Common myeloid progenitor, CD34-positive (primary cell): ENCODE measurements around the gene TUBAL3.
"Not testable (repeated sequence)": the region's sequence is repeated elsewhere in the genome, so short reads cannot be mapped to it uniquely, and the experiment has no call there.

Source experiments
- CTCF ChIA-PET: fragments of 350-600 bp; sonication (Branson Sonifier 250); formaldehyde crosslinking; loops from one replicate; lab custom pipeline; 2021; ENCODE audit warnings: antibody characterized with exemption; lab: Charles Lee
- POLR2A ChIA-PET: fragments of 350-600 bp; sonication (Branson Sonifier 250); formaldehyde crosslinking; loops from one replicate; lab custom pipeline; 2021; ENCODE audit warnings: antibody characterized with exemption; lab: Charles Lee
- DNase-seq, 3 donors: peaks; one replicate each; pipeline versions ENCODE4 v3.0.0 to v3.0.0-alpha.2; 2013
- H3K27ac ChIP-seq, 2 experiments: 1 replicate in 1 of 2; 2 replicates in 1 of 2; pipeline ENCODE4 v1.7.0; 2013; ENCODE audit warnings: inconsistent platforms in 2 of 2, low read length in 2 of 2, mild to moderate bottlenecking in 2 of 2, low read depth in 1 of 2, moderate library complexity in 1 of 2; ENCODE audit not compliant: severe bottlenecking in 2 of 2, insufficient read depth in 1 of 2, poor library complexity in 1 of 2
- H3K27me3 ChIP-seq, 5 experiments: replicated peaks in 2 of 5; 1 replicate in 3 of 5; 2 replicates in 2 of 5; pipeline versions ENCODE4 v1.6.1 to v1.7.0; 2013; ENCODE audit warnings: low read length in 4 of 5, mild to moderate bottlenecking in 2 of 5, moderate library complexity in 2 of 5, inconsistent platforms in 1 of 5; ENCODE audit not compliant: insufficient read depth in 5 of 5, control insufficient read depth in 4 of 5
- H3K36me3 ChIP-seq, 4 experiments: 1 replicate in 2 of 4; 2 replicates in 2 of 4; pipeline versions ENCODE4 v1.6.1 to v1.7.0; 2013; ENCODE audit warnings: low read length in 3 of 4, control low read depth in 1 of 4, mild to moderate bottlenecking in 1 of 4; ENCODE audit not compliant: control insufficient read depth in 4 of 4, insufficient read depth in 4 of 4
- H3K4me1 ChIP-seq, 4 experiments: 1 replicate in 3 of 4; 2 replicates in 1 of 4; pipeline versions ENCODE4 v1.6.1 to v1.7.1; 2013; ENCODE audit warnings: low read length in 3 of 4, mild to moderate bottlenecking in 3 of 4, control low read depth in 1 of 4, inconsistent platforms in 1 of 4, moderate library complexity in 1 of 4; ENCODE audit not compliant: control insufficient read depth in 4 of 4, insufficient read depth in 4 of 4; ENCODE audit errors: control extremely low read depth in 1 of 4
- H3K4me3 ChIP-seq, 7 experiments: 1 replicate in 4 of 7; 2 replicates in 3 of 7; pipeline versions ENCODE4 v1.5.1 to v1.7.0; 2013; ENCODE audit warnings: mild to moderate bottlenecking in 7 of 7, low read length in 6 of 7, moderate library complexity in 6 of 7, inconsistent platforms in 2 of 7, low read depth in 2 of 7, control low read depth in 1 of 7; ENCODE audit not compliant: insufficient read depth in 4 of 7, control insufficient read depth in 1 of 7; ENCODE audit errors: extremely low read depth in 1 of 7
- H3K9me3 ChIP-seq, 5 experiments: 1 replicate in 4 of 5; 2 replicates in 1 of 5; pipeline versions ENCODE4 v1.6.1 to v1.7.1; 2013; ENCODE audit warnings: low read length in 4 of 5, mild to moderate bottlenecking in 2 of 5, inconsistent platforms in 1 of 5, low read depth in 1 of 5, moderate library complexity in 1 of 5; ENCODE audit not compliant: control insufficient read depth in 4 of 5, insufficient read depth in 2 of 5; ENCODE audit errors: control extremely low read depth in 1 of 5
- WGBS: methylation state at CpG from one replicate; pipeline ENCODE4 v1.1.5; 2013; ENCODE audit not compliant: insufficient coverage; 5-methylcytosine and 5-hydroxymethylcytosine counted together

TUBAL3 gene

DNA sequence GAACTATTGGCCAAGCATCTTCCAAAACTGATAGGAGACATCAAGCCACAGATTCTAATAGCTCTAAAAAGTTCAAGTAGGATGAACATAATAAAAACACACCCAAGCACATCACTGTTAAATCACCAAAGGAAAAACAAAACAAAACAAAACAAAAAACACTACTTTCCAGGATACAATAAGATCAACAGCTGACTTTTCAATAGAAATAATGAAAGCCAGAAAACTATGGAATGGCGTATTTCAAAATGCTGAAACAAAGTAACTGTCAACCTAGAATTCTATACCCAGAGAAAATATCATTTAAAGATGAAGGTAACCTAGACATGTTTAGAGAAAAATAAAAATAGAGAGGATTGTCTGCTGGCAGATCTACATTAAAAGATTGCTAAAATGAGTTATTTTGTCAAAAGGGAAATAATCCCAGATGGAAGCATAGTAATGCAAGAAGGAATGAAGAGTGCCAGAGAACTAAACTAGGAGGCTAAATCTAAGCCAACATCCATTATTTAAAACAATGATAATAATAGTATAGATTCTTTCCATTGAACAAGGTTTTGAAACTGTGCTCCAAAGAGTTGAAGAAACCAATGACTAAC lies 13.9 kb downstream of the TUBAL3 start:
- H3K9me3 ChIP-seq, result peaks cover 8 to 37% (median 15%) of the 10 kb centered on the region in 5 experiments
- peak in 2 of 3 donors; percentile 20 to 36 for DNase-seq
- no peaks in the 10 kb centered on the region for H3K27me3 ChIP-seq
- CTCF ChIA-PET, result interaction anchor here (0.9 kb wide), 1 partner anchor 10 kb away, joined by 6 read pairs; no protein-coding TSS in a partner anchor
- H3K4me1 ChIP-seq, result no peaks in the 10 kb centered on the region
- POLR2A ChIA-PET, result interaction anchor here (0.6 kb wide), 1 partner anchor 239 kb away, joined by 3 read pairs; no protein-coding TSS in a partner anchor
- WGBS, result no CpG with 5 or more reads among the region's 1 CpG
- no peaks in the 10 kb centered on the region for H3K36me3 ChIP-seq
- no peak overlapping the region for H3K27ac ChIP-seq
- no peak overlapping the region for H3K4me3 ChIP-seq

DNA sequence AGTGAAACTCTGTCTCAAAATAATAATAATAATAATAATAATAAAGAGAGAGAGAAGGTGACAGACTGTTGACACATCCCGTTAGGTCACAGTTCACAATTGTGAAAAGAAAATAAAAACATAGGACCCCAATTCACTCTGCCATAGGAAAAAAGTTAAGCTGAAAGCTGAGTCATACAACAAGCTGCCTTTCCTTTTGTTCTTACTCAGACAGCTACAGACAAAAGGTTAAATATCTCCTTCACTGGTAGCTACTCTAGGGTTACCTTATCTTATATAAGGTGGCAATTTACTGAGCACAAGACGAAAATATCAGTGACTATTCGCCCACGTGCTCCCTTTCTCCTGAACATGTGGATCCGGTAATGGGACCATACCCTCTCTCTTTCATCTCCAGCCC lies 17.5 kb downstream of the TUBAL3 start:
- peaks cover 8 to 30% (median 10%) of the 10 kb centered on the region in 5 experiments for H3K9me3 ChIP-seq
- H3K4me1 ChIP-seq, result no peaks in the 10 kb centered on the region
- WGBS, result 92% methylated on average over 2 of the region's 5 CpGs
- no peaks in the 10 kb centered on the region for H3K27me3 ChIP-seq
- no peak overlapping the region for H3K27ac ChIP-seq
- no peak overlapping the region for H3K4me3 ChIP-seq
- no peak for DNase-seq
- no peaks in the 10 kb centered on the region for H3K36me3 ChIP-seq
- CTCF ChIA-PET, result interaction anchor here (0.9 to 2.1 kb wide), 3 partner anchors 48 to 537 kb away, joined by 3 to 13 read pairs (median 3); no protein-coding TSS in a partner anchor
- POLR2A ChIA-PET, result no interaction called here

DNA sequence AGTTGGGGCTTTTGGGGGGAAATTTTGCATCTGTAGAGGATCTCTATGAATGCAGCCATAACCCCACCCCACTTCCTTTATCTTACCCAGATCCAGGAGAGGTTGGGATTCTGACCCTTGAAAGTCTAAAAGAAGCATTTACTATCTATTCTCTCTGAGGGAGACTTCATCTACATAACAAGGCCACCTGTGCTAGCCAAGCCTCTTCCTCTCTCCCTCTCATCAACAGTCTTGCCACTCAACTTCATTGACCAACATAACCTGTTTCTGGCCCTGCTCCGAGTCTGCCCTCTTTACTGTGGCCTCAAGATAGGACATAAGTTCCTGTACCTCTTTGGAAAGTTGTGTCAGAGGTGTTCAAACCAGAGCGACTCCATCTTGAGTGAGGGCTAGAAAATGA lies 19.4 kb downstream of the TUBAL3 start:
- ChIA-PET POLR2A (no interaction called here), CTCF (no interaction called here)
- Histone ChIP-seq H3K27me3 (no peaks in the 10 kb centered on the region), H3K4me1 (no peaks in the 10 kb centered on the region), H3K36me3 (no peaks in the 10 kb centered on the region), H3K27ac (no peak overlapping the region), H3K9me3 (peaks cover 0 to 13% (median 0%) of the 10 kb centered on the region in 5 experiments), H3K4me3 (no peak overlapping the region)
- DNase-seq, result no peak
- WGBS, result no CpG with 5 or more reads among the region's 2 CpGs

DNA sequence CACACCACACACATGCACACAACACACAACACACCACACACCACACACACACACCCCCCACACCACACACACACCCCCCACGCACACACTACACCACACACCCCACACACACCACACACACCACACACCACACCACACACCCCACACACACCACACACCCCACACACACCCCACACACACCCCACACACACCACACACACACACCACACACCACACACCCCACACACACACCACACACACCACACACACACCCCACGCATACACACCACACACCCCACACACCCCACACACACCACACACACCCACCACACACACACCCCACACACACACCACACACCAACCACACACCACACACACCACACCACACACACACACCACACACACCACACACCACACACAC lies 23.4 kb downstream of the TUBAL3 start:
- H3K27me3 ChIP-seq, result no peaks in the 10 kb centered on the region
- no peaks in the 10 kb centered on the region for H3K4me1 ChIP-seq
- ChIA-PET CTCF (interaction anchor here (1.3 to 1.8 kb wide), 2 partner anchors 9 to 532 kb away, joined by 6 to 12 read pairs; no protein-coding TSS in a partner anchor), POLR2A (no interaction called here)
- no peaks in the 10 kb centered on the region for H3K9me3 ChIP-seq
- peak in 1 of 3 donors; percentile 26 for DNase-seq
- H3K36me3 ChIP-seq, result no peaks in the 10 kb centered on the region
- no CpG with 5 or more reads among the region's 2 CpGs for WGBS
- no peak overlapping the region for H3K4me3 ChIP-seq
- H3K27ac ChIP-seq, result no peak overlapping the region

DNA sequence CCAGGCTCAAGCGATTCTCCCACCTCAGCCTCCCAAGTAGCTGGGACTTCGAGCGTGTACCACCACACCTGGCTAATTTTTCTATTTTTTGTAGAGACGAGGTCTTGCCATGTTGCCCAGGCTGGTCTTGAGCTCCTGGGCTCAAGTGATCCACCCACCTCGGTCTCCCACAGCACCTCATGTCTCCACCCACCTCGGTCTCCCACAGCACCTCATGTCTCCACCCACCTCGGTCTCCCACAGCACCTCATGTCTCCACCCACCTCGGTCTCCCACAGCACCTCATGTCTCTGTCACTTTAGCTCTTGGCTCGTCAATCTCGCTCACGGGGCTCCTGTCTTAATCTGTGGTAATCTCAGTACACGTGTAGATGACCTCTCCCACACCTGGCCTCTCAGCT lies 24.2 kb downstream of the TUBAL3 start:
- POLR2A ChIA-PET, DNase-seq, H3K4me1 ChIP-seq, H3K4me3 ChIP-seq, H3K36me3 ChIP-seq, H3K9me3 ChIP-seq, H3K27me3 ChIP-seq, H3K27ac ChIP-seq: not testable (repeated sequence)
- CTCF ChIA-PET, result interaction anchor here (0.9 to 1.8 kb wide), 6 partner anchors 10 to 536 kb away, joined by 3 to 12 read pairs (median 3); no protein-coding TSS in a partner anchor
- 94% methylated on average over 10 of the region's 12 CpGs for WGBS

DNA sequence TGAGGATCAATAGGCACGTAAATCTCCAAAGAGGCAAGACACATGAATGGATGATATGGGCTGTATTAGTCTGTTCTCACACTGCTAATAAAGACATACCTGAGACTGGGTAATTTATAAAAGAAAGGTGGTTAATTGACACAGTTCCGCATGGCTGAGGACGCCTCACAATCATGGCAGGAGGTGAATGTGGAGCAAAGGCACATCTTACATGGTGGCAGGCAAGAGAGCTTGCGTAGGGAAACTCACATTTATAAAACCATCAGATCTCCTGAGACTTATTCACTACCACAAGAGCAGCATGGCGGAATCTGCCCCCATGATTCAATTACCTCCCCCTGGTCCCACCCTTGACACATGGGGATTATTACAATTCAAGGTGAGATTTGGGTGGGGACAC lies 25.4 kb downstream of the TUBAL3 start:
- H3K36me3 ChIP-seq, H3K9me3 ChIP-seq, H3K27ac ChIP-seq, H3K4me3 ChIP-seq, H3K4me1 ChIP-seq, POLR2A ChIA-PET, H3K27me3 ChIP-seq, DNase-seq: not testable (repeated sequence)
- WGBS, result 100% methylated on average over 3 of the region's 5 CpGs
- CTCF ChIA-PET, result interaction anchor here (1.2 to 1.8 kb wide), 2 partner anchors 530 to 535 kb away, joined by 3 to 12 read pairs; no protein-coding TSS in a partner anchor

DNA sequence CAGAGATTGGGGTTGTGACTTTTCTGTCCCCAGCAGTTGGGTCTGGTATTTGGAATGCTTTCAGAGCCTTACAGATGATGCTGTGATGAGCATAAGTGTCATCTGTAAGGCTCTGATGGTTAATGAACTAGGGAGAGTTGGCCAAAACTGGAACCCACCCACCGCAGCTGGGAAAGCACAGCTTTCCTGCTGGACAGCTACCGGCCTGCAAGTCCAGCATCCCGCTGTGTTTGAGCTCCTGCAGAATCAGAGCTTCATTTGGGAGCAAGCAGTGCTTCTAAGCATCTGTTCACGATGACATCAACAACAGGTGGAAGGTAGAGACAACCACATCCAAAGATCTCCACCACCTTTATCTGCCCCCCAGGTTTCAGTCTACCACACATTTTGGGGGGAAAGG lies 28.2 kb downstream of the TUBAL3 start:
- H3K9me3 ChIP-seq, result no peaks in the 10 kb centered on the region
- 97% methylated on average over 3 of the region's 4 CpGs for WGBS
- no peaks in the 10 kb centered on the region for H3K4me1 ChIP-seq
- H3K36me3 ChIP-seq, result no peaks in the 10 kb centered on the region
- H3K4me3 ChIP-seq, result no peak overlapping the region
- H3K27me3 ChIP-seq, result no peaks in the 10 kb centered on the region
- POLR2A ChIA-PET, result no interaction called here
- no peak overlapping the region for H3K27ac ChIP-seq
- no peak for DNase-seq
- CTCF ChIA-PET, result interaction anchor here (1.3 kb wide), 1 partner anchor 527 kb away, joined by 5 read pairs; no protein-coding TSS in a partner anchor
